ENCODE results near the gene PCDHA9.
"Not testable (repeated sequence)": the region's sequence is repeated elsewhere in the genome, so short reads cannot be mapped to it uniquely, and the experiment has no call there.

DNA sequence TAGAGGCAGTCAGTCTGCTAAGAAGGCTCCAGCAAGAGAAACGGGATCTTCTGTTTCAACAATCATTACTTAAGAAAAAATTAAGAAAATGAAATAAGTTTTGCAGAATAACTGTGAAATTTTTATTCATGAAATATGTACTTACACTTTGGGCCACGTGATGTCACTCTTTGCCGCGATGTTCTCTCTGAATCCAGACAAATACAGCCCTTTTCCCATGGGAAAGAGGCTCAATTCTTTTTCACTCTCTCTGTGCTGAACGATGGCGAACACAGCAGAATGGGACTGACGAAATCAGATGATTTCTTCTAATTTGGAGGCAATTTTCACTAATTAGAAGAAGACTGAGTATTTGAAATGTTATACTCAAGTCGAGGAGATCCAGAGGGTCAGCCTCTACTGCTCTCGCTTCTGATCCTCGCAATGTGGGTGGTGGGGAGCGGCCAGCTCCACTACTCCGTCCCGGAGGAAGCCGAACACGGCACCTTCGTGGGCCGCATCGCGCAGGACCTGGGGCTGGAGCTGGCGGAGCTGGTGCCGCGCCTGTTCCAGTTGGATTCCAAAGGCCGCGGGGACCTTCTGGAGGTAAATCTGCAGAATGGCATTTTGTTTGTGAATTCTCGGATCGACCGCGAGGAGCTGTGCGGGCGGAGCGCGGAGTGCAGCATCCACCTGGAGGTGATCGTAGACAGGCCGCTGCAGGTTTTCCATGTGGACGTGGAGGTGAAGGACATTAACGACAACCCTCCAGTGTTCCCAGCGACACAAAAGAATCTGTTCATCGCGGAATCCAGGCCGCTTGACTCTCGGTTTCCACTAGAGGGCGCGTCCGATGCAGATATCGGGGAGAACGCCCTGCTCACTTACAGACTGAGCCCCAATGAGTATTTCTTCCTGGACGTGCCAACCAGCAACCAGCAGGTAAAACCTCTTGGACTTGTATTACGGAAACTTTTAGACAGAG, at the start of gene PCDHA9:
- TF ChIP-seq, protein P1, sequence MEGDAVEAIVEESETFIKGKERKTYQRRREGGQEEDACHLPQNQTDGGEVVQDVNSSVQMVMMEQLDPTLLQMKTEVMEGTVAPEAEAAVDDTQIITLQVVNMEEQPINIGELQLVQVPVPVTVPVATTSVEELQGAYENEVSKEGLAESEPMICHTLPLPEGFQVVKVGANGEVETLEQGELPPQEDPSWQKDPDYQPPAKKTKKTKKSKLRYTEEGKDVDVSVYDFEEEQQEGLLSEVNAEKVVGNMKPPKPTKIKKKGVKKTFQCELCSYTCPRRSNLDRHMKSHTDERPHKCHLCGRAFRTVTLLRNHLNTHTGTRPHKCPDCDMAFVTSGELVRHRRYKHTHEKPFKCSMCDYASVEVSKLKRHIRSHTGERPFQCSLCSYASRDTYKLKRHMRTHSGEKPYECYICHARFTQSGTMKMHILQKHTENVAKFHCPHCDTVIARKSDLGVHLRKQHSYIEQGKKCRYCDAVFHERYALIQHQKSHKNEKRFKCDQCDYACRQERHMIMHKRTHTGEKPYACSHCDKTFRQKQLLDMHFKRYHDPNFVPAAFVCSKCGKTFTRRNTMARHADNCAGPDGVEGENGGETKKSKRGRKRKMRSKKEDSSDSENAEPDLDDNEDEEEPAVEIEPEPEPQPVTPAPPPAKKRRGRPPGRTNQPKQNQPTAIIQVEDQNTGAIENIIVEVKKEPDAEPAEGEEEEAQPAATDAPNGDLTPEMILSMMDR (conservative IDR thresholded peaks at IDR 0.05), result not testable (repeated sequence)
- TF ChIP-seq EZH2 (IDR thresholded peaks at IDR 0.05; ENCODE audit: low read depth), result not testable (repeated sequence)

Measured in PC-9 (cell line).